ENCODE data around the gene ADAMTS12. TPM values are rescaled to one million over a fixed set of nuclear protein-coding genes. Genes with fewer than 3 reads are reported as not detected.

ADAMTS12 gene
- total RNA-seq, 2 experiments from 2014 or later: not detected

- Histone ChIP-seq H3K4me1 (ENCODE audit: insufficient read depth, low read length, poor library complexity, severe bottlenecking) (no peaks in the 10 kb centered on the region), H2AFZ (ENCODE audit: low read length) (no peak overlapping the region), H4K20me1 (ENCODE audit: insufficient read depth, low read length) (no peaks in the 10 kb centered on the region), H3K79me2 (ENCODE audit: insufficient read depth, low read depth, low read length) (no peaks in the 10 kb centered on the region), H3K4me2 (ENCODE audit: low read length) (no peak overlapping the region), H3K9me2 (ENCODE audit: insufficient read depth, low read length) (no peaks in the 10 kb centered on the region), H3K9me3 (ENCODE audit: low read length) (no peaks in the 10 kb centered on the region), H3K27ac (ENCODE audit: low read depth, low read length, poor library complexity, severe bottlenecking) (no peak overlapping the region), H3K36me3 (ENCODE audit: insufficient read depth, low read length) (no peaks in the 10 kb centered on the region), H3K4me3 (ENCODE audit: low read depth, low read length, poor library complexity, severe bottlenecking) (no peak overlapping the region)
- ChIA-PET CTCF (ENCODE audit: unreplicated experiment) (interaction anchor here (0.7 kb wide), 1 partner anchor 10 kb away, joined by 3 read pairs; no protein-coding TSS in a partner anchor), POLR2A (interaction anchor here (1.4 kb wide), 1 partner anchor 9 kb away, joined by 3 read pairs; no protein-coding TSS in a partner anchor)
- no TSS peak for BruUV-seq (replicated peaks)
- no peak for DNase-seq (ENCODE audit: low spot score)
- TF ChIP-seq, protein P1, sequence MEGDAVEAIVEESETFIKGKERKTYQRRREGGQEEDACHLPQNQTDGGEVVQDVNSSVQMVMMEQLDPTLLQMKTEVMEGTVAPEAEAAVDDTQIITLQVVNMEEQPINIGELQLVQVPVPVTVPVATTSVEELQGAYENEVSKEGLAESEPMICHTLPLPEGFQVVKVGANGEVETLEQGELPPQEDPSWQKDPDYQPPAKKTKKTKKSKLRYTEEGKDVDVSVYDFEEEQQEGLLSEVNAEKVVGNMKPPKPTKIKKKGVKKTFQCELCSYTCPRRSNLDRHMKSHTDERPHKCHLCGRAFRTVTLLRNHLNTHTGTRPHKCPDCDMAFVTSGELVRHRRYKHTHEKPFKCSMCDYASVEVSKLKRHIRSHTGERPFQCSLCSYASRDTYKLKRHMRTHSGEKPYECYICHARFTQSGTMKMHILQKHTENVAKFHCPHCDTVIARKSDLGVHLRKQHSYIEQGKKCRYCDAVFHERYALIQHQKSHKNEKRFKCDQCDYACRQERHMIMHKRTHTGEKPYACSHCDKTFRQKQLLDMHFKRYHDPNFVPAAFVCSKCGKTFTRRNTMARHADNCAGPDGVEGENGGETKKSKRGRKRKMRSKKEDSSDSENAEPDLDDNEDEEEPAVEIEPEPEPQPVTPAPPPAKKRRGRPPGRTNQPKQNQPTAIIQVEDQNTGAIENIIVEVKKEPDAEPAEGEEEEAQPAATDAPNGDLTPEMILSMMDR (conservative IDR thresholded peaks at IDR 0.05; ENCODE audit: low read length): no peak
- no peak for TF ChIP-seq EZH2phosphoT487 (IDR thresholded peaks at IDR 0.05; ENCODE audit: borderline replicate concordance, low read depth, low read length)
- intact Hi-C loops (cut with micrococcal nuclease; ENCODE audit: unreplicated experiment): no loop called here
Measured at GRCh38 chr5:33842456-33842855, 49.3 kb downstream of the ADAMTS12 start.

GRCh38 chr5:33841891-33842290, 49.9 kb downstream of the ADAMTS12 start:
- no peak for DNase-seq (ENCODE audit: low spot score)
- Histone ChIP-seq H3K36me3 (ENCODE audit: insufficient read depth, low read length) (no peaks in the 10 kb centered on the region), H3K9me3 (ENCODE audit: low read length) (no peaks in the 10 kb centered on the region), H3K4me1 (ENCODE audit: insufficient read depth, low read length, poor library complexity, severe bottlenecking) (no peaks in the 10 kb centered on the region), H4K20me1 (ENCODE audit: insufficient read depth, low read length) (no peaks in the 10 kb centered on the region), H3K4me3 (ENCODE audit: low read depth, low read length, poor library complexity, severe bottlenecking) (no peak overlapping the region), H3K4me2 (ENCODE audit: low read length) (no peak overlapping the region), H3K27ac (ENCODE audit: low read depth, low read length, poor library complexity, severe bottlenecking) (no peak overlapping the region), H3K9me2 (ENCODE audit: insufficient read depth, low read length) (no peaks in the 10 kb centered on the region), H2AFZ (ENCODE audit: low read length) (no peak overlapping the region), H3K79me2 (ENCODE audit: insufficient read depth, low read depth, low read length) (no peaks in the 10 kb centered on the region)
- ChIA-PET POLR2A (interaction anchor here (1.4 kb wide), 1 partner anchor 8 kb away, joined by 3 read pairs; no protein-coding TSS in a partner anchor), CTCF (ENCODE audit: unreplicated experiment) (no interaction called here)
- intact Hi-C loops (cut with micrococcal nuclease; ENCODE audit: unreplicated experiment): no loop called here
- BruUV-seq (replicated peaks): no TSS peak
- TF ChIP-seq EZH2phosphoT487 (IDR thresholded peaks at IDR 0.05; ENCODE audit: borderline replicate concordance, low read depth, low read length): no peak
- TF ChIP-seq, protein P1 (conservative IDR thresholded peaks at IDR 0.05; ENCODE audit: low read length): no peak

- Histone ChIP-seq H3K27ac (ENCODE audit: low read depth, low read length, poor library complexity, severe bottlenecking) (no peak overlapping the region), H3K9me2 (ENCODE audit: insufficient read depth, low read length) (no peaks in the 10 kb centered on the region), H3K36me3 (ENCODE audit: insufficient read depth, low read length) (no peaks in the 10 kb centered on the region), H3K4me3 (ENCODE audit: low read depth, low read length, poor library complexity, severe bottlenecking) (no peak overlapping the region), H3K4me1 (ENCODE audit: insufficient read depth, low read length, poor library complexity, severe bottlenecking) (no peaks in the 10 kb centered on the region), H3K4me2 (ENCODE audit: low read length) (no peak overlapping the region), H3K79me2 (ENCODE audit: insufficient read depth, low read depth, low read length) (no peaks in the 10 kb centered on the region), H2AFZ (ENCODE audit: low read length) (no peak overlapping the region), H4K20me1 (ENCODE audit: insufficient read depth, low read length) (no peaks in the 10 kb centered on the region), H3K9me3 (ENCODE audit: low read length) (no peaks in the 10 kb centered on the region)
- ChIA-PET POLR2A (interaction anchor here (0.5 to 0.8 kb wide), 2 partner anchors 19 to 72 kb away, joined by 3 to 4 read pairs; no protein-coding TSS in a partner anchor), CTCF (ENCODE audit: unreplicated experiment) (no interaction called here)
- TF ChIP-seq, protein P1 (conservative IDR thresholded peaks at IDR 0.05; ENCODE audit: low read length): no peak
- no peak for TF ChIP-seq EZH2phosphoT487 (IDR thresholded peaks at IDR 0.05; ENCODE audit: borderline replicate concordance, low read depth, low read length)
- intact Hi-C loops (cut with micrococcal nuclease; ENCODE audit: unreplicated experiment): no loop called here
- BruUV-seq (replicated peaks): no TSS peak
- no peak for DNase-seq (ENCODE audit: low spot score)
Measured at GRCh38 chr5:33840927-33841547, 50.8 kb downstream of the ADAMTS12 start.

Measured in OCI-LY7 (cell line).